ENCODE results near the gene NFIA.

NFIA gene

DNA sequence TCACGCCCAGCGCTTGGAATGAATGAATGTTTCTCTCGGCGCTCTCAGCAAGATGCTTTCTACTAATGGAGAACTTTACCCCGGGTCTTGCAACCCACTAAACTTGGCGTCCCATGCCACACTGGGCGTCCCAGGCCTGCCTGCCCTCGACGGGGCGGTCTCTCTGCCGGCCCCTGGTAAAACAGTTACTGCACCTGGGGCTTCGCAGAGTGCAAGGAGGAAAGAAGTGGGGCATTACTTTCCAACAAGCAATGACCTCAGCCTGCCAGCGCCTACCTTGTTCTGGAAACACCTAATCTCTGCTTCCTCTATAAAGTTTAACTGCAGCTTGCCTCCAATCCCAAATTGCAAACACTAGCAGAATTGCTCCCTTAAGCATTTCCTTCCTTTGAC lies 27.8 kb upstream of the NFIA start:
- TF ChIP-seq FOXM1 (IDR thresholded peaks at IDR 0.05; ENCODE audit: borderline replicate concordance, low read depth): no peak
- TF ChIP-seq, protein P1, sequence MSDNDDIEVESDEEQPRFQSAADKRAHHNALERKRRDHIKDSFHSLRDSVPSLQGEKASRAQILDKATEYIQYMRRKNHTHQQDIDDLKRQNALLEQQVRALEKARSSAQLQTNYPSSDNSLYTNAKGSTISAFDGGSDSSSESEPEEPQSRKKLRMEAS (IDR thresholded peaks at IDR 0.05): no peak
- TF ChIP-seq, protein P2, sequence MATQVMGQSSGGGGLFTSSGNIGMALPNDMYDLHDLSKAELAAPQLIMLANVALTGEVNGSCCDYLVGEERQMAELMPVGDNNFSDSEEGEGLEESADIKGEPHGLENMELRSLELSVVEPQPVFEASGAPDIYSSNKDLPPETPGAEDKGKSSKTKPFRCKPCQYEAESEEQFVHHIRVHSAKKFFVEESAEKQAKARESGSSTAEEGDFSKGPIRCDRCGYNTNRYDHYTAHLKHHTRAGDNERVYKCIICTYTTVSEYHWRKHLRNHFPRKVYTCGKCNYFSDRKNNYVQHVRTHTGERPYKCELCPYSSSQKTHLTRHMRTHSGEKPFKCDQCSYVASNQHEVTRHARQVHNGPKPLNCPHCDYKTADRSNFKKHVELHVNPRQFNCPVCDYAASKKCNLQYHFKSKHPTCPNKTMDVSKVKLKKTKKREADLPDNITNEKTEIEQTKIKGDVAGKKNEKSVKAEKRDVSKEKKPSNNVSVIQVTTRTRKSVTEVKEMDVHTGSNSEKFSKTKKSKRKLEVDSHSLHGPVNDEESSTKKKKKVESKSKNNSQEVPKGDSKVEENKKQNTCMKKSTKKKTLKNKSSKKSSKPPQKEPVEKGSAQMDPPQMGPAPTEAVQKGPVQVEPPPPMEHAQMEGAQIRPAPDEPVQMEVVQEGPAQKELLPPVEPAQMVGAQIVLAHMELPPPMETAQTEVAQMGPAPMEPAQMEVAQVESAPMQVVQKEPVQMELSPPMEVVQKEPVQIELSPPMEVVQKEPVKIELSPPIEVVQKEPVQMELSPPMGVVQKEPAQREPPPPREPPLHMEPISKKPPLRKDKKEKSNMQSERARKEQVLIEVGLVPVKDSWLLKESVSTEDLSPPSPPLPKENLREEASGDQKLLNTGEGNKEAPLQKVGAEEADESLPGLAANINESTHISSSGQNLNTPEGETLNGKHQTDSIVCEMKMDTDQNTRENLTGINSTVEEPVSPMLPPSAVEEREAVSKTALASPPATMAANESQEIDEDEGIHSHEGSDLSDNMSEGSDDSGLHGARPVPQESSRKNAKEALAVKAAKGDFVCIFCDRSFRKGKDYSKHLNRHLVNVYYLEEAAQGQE (IDR thresholded peaks at IDR 0.05; ENCODE audit: low read depth): no peak
- TF ChIP-seq, protein P3, sequence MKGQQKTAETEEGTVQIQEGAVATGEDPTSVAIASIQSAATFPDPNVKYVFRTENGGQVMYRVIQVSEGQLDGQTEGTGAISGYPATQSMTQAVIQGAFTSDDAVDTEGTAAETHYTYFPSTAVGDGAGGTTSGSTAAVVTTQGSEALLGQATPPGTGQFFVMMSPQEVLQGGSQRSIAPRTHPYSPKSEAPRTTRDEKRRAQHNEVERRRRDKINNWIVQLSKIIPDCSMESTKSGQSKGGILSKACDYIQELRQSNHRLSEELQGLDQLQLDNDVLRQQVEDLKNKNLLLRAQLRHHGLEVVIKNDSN (IDR thresholded peaks at IDR 0.05): no peak
- TF ChIP-seq EGR1 (IDR thresholded peaks at IDR 0.05): no peak
- no peak for TF ChIP-seq TEAD4 (IDR thresholded peaks at IDR 0.05)
- TF ChIP-seq EP300 (IDR thresholded peaks at IDR 0.05; ENCODE audit: borderline replicate concordance): no peak
- no peak for TF ChIP-seq CREB1 (IDR thresholded peaks at IDR 0.05; ENCODE audit: low read depth)
- TF ChIP-seq YY1 (IDR thresholded peaks at IDR 0.05; ENCODE audit: low read depth): no peak
- no peak for TF ChIP-seq TCF12 (IDR thresholded peaks at IDR 0.05; ENCODE audit: low read depth)
- TF ChIP-seq TAF1 (IDR thresholded peaks at IDR 0.05; ENCODE audit: low read depth): no peak
- TF ChIP-seq NFIC (IDR thresholded peaks at IDR 0.05): no peak
- TF ChIP-seq ZBTB7A (IDR thresholded peaks at IDR 0.05; ENCODE audit: low read depth): no peak
- no peak for TF ChIP-seq RAD21 (IDR thresholded peaks at IDR 0.05; ENCODE audit: low read depth)
- TF ChIP-seq CEBPB (IDR thresholded peaks at IDR 0.05): no peak

DNA sequence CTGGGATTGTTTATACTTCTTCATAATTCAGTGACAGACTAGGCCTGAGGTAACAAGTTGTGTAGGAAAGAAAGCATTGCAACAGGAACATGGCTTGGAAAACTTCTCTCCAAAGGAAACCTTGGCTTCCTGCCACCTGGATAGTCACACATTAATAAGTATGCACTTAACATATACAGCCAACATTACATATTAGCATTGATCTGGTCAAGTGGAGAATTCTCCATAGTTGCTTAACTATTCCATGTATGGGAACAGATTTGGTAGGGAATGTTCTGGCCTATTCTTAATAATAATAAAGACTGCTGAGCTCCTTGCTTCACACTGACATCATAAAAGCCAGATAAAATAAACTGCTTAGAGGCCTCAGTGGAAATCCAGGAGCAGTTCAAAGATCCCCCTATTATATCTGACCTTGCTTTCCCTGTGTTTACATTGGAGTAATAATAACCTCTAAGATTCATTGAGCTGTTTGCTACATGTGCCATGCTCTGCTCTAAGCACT lies 27.2 kb upstream of the NFIA start:
- TF ChIP-seq NFIC (IDR thresholded peaks at IDR 0.05): no peak
- no peak for TF ChIP-seq EGR1 (IDR thresholded peaks at IDR 0.05)
- TF ChIP-seq EP300 (IDR thresholded peaks at IDR 0.05; ENCODE audit: borderline replicate concordance): no peak
- TF ChIP-seq, protein P1 (IDR thresholded peaks at IDR 0.05): no peak
- TF ChIP-seq TAF1 (IDR thresholded peaks at IDR 0.05; ENCODE audit: low read depth): no peak
- TF ChIP-seq FOXM1 (IDR thresholded peaks at IDR 0.05; ENCODE audit: borderline replicate concordance, low read depth): no peak
- TF ChIP-seq ZBTB7A (IDR thresholded peaks at IDR 0.05; ENCODE audit: low read depth): no peak
- no peak for TF ChIP-seq RAD21 (IDR thresholded peaks at IDR 0.05; ENCODE audit: low read depth)
- TF ChIP-seq, protein P2 (IDR thresholded peaks at IDR 0.05; ENCODE audit: low read depth): no peak
- TF ChIP-seq, protein P3 (IDR thresholded peaks at IDR 0.05): no peak
- no peak for TF ChIP-seq TCF12 (IDR thresholded peaks at IDR 0.05; ENCODE audit: low read depth)
- no peak for TF ChIP-seq CREB1 (IDR thresholded peaks at IDR 0.05; ENCODE audit: low read depth)
- TF ChIP-seq YY1 (IDR thresholded peaks at IDR 0.05; ENCODE audit: low read depth): no peak
- TF ChIP-seq CEBPB (IDR thresholded peaks at IDR 0.05): no peak

DNA sequence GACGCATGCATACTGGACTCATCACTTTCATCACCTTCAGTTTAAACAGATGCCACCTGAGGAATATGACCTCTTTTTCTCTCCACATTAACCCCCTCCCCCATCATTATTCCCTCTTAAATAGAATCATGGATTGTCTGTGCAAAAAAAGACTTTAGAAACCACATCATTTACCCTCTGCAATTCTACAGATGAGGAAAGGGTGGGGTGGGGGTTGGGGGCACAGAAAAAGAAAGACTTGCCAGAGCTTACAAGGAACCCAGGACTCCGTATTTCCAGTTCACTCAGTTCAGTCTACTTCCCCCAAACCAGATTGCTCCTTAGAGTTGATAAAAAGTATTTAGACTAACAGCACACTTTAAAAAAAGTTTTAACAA lies 26.2 kb upstream of the NFIA start:
- TF ChIP-seq RAD21 (IDR thresholded peaks at IDR 0.05; ENCODE audit: low read depth) (no peak), CREB1 (IDR thresholded peaks at IDR 0.05; ENCODE audit: low read depth) (no peak), TCF12 (IDR thresholded peaks at IDR 0.05; ENCODE audit: low read depth) (no peak), TEAD4 (IDR thresholded peaks at IDR 0.05) (no peak), FOXM1 (IDR thresholded peaks at IDR 0.05; ENCODE audit: borderline replicate concordance, low read depth) (no peak), EGR1 (IDR thresholded peaks at IDR 0.05) (no peak), YY1 (IDR thresholded peaks at IDR 0.05; ENCODE audit: low read depth) (no peak), NFIC (IDR thresholded peaks at IDR 0.05) (no peak), EP300 (IDR thresholded peaks at IDR 0.05; ENCODE audit: borderline replicate concordance) (no peak), CEBPB (IDR thresholded peaks at IDR 0.05) (no peak), TAF1 (IDR thresholded peaks at IDR 0.05; ENCODE audit: low read depth) (no peak), ZBTB7A (IDR thresholded peaks at IDR 0.05; ENCODE audit: low read depth) (no peak)
- TF ChIP-seq, protein P3 (IDR thresholded peaks at IDR 0.05): no peak
- TF ChIP-seq, protein P1 (IDR thresholded peaks at IDR 0.05): no peak
- TF ChIP-seq, protein P2 (IDR thresholded peaks at IDR 0.05; ENCODE audit: low read depth): no peak

Data from Ishikawa (cell line).